ENCODE measurements around the gene NALCN.

Gene NALCN

DNA sequence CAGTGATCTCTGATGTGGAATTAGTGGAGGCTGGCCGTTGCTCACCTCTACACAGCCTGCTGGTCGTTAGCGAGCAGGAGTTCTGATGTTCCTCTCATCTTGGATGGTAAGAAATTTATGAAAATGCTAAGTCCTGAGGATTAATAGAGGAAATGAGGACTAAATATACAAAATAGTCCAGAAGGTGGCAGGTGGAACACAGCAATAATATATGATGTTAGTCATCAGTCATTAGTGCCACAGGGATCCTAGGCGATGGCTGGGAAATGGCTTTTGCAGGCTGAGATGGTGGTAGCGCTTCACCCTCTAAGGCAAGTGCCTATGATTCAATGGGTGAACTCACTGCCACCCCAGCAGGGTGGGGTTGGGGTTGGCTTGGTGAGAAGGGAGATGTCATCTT lies 403.1 kb downstream of the NALCN start:
- no peak for DNase-seq

DNA sequence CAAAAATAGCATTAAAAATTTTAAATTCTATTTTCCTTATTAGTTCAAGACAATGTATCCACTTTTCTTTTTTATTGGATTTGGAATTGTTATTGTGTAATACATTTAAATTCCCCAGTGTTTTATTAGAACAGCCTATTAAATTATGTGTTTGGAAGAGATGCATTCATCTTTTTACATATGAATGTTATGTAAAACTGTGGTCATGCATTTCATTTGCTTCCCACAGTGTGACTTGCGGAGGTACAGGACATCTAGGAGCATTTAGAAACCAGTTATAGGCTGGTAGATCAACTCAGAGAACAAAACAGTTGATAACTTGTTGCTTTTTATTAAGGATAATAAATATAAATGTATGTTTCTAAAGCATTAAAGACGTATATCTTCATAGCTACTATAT lies 406.2 kb downstream of the NALCN start:
- DNase-seq: no peak

DNA sequence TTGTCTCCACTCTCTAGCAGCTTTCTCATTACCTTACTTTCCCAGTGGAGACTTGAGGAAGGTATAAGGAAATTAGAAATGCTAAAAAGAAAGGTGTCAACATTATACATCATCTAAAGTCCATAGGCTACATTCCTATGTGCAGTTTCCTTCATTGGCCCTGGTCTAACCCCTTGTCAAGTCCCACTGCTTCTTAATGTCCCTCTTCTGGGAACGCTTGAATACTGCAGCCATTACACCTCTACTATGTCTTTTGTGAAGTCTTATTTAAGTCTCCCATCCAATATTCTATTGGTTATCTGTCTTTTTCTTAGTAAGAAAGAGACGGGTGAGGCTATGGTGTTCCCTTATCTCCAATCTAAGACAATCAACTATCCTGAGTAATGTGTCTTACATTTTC lies 409.1 kb downstream of the NALCN start:
- no peak for DNase-seq

Data from activated CD8-positive, alpha-beta memory T cell treated with anti-CD3 and anti-CD28 coated beads for 24 hours (primary cell).